NCI-H345 treated with DMSO at 0.1 percent for 48 hours (cell line): Measurements from ENCODE around the gene HNRNPM.

Experiments used
- DNase-seq: peaks from one replicate; lab custom pipeline; 2025; ENCODE audit not compliant: unreplicated experiment; lab: John Stamatoyannopoulos, UW

The HNRNPM gene

DNA sequence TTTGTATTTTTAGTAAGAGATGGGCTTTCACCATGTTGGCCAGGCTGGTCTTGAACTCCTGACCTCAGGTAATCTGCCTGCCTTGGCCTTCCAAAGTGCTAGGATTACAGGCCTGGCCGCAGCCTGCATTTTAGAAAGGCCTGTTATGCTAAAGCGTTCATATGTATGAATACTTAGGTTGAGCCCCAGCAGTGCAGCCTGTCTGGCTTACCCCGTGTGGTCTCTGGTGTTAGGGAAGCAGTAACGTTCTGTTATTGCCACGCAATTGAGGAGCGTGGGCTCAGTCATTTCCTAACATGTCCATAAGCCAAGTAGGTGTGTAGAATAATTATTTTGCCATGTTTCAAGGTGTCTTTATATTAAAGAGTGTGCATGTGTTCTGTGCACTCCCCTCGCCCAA, 14.3 kb downstream of the HNRNPM start:
- no peak for DNase-seq

DNA sequence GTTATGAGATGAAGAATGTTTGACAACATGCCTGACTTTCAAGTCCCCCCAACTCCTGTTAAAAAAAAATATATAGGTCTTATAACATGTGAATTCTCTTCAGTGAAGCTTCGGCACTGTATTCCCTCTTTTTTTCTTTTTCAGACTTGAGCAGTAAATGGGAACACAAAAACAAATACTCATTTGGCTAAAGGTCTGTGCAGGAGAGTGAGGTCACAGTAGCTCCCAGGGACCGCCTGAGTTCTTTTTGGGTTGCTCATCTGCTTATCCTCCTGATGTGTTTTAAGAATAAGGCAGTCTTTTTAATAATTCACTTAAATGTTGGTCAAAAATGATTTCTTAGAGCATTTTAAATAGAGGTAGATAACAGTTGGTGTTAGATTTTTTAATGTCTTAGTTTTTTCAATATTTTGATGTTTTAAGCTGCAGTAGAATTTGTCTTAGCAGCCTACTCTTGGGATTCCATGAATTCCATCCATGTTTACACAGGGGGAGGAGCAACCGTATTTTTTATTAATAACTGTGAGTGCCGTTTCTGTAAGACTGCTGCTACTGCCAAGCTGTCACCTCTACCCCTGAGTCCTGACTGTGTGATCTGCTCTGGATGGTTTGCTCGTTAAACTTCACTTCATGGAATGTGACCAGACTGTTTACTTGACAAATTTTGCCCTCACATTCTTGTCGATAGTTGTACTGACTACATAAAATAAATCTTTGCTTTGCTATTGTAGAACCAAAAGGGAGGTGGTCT, 14.9 kb downstream of the HNRNPM start:
- no peak for DNase-seq

DNA sequence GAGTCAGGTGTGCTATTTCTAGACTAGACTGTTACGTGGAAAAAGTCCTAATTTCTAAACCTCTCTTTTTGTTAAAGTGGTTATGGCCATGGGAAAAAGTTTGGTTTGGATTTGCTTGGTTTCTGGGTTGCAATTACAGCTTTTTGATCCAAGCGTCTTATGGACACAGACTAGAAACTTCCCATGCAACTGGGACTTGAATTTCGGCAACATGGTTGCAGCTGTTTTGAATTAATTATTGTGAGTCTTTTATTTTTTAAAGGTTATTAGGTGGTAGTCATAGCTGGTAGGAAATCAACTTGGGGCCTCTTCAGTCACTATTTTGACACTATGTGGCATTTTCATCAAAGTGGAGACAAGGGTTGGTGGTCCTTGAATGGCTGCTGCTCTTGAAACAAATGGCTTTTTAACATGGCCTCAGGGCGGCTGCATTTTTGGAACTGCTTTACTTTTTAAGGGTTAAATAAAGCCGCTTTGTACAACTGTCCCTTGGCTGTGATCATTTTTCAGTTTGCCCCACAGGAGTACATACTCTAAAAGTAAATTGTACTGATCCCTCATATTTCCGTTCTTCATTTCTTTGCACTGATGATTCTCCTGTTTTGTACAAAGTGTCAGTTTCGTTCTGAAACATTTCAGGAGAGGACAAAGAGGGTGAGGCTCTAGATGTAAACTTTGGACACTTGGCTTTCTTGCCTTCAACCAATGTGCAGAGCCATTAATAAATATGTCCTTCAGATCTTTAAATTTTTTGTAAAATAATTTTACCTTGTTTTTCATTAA, 15.9 kb downstream of the HNRNPM start:
- DNase-seq: no peak

DNA sequence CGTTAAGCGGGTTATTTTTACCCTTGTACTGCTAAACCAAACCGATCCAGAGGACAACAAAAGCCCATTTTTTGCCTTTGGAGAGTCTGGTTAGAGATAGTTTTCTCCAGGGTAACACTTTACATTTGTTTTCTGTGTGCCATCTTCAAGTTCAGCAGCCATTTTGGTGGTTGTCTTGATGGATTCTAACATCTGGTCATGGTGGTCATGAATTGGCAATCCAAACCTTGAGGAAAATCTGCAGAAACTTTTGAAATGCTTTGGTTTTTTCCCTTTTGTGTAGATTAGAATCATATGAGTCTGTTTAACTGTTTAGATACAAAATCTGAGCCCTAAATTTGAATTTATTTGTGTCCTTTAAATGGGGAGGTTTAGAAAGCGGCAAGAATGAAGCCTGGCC, 16.6 kb downstream of the HNRNPM start:
- no peak for DNase-seq

DNA sequence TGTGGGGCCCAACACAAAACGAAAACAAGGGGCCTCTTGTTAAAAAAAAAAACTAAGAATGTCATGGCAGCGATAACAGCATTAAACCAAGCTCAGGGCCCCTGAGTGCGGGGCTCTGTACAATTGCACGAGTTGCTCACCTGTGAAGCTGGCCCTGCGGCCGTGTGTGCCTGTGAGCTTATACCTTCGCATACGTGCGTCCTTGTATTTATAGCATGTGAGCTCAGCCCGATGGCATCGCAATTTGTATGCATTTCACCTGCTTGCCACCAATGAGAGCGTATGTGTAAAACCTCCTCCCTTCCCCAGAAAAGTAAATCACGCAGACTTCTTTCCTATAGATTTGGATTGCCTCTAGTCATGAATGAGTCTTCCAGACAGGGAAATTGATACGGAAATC, 17.1 kb downstream of the HNRNPM start:
- no peak for DNase-seq

DNA sequence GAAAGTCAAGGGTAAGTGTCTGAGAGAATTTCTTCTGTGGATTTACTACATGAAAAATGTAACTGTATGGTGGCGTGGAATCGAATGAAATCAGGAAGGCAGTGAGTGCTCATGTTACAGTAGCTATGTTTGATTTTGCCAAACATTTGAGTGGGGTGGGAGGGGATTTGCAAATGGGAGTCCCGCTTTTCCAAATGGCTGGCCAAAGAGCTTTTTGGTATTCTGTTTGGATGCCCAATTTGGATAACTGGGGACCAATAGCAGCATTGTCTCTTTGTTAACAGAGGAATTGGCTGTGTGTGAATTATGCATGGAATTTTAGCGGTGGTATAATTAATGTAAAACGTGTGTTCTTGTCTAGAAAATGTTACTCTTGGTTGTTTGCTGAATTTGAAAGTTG, 17.8 kb downstream of the HNRNPM start:
- no peak for DNase-seq

DNA sequence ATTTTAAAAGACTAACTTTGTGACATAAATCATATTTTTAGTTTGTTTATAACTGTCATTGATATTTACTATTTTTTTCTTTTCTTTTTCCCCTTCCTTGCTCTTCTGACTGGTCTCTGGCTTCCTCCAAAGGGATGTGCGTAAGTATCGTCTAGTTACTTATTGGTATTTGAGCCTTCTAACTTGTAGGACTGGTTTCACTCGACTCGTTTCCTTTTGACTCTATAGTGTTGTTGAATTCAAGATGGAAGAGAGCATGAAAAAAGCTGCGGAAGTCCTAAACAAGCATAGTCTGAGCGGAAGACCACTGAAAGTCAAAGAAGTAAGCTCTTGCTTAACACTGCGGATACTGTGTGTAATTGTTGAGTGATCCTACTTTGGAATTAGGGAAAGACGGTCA, 18.6 kb downstream of the HNRNPM start:
- DNase-seq: no peak

DNA sequence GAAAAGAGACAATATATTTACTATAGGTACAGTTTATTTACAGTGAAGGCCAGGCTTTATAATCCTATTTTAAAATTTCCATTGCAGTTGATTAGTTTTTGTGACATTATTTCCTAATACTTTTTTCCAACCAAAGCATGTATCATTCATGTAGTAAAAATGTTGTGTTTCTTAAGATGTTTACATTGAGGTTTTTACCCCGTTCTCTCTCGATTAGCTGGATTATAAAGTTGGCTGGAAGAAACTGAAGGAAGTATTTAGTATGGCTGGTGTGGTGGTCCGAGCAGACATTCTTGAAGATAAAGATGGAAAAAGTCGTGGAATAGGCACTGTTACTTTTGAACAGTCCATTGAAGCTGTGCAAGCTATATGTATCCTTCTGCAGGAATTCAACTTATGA, 21.2 kb downstream of the HNRNPM start:
- no peak for DNase-seq

DNA sequence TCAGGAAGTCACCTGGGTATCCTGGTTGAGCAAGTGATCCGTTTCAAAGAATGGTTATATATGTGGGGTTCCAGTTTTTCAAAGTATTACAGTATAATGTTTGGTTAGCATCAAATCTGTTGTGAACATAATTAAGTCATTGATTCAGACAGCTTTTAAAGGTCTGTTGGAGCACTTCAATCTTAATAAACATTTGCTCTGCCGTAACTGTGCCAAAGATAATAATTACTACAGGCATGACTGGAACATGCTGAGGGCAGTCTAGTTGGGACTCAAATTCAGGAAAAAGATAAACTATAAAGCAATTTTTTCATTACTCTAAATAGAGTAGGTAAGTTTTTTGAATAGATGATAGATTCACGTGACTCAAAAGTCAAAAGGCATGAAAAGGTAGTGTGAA, 23.3 kb downstream of the HNRNPM start:
- DNase-seq: no peak

DNA sequence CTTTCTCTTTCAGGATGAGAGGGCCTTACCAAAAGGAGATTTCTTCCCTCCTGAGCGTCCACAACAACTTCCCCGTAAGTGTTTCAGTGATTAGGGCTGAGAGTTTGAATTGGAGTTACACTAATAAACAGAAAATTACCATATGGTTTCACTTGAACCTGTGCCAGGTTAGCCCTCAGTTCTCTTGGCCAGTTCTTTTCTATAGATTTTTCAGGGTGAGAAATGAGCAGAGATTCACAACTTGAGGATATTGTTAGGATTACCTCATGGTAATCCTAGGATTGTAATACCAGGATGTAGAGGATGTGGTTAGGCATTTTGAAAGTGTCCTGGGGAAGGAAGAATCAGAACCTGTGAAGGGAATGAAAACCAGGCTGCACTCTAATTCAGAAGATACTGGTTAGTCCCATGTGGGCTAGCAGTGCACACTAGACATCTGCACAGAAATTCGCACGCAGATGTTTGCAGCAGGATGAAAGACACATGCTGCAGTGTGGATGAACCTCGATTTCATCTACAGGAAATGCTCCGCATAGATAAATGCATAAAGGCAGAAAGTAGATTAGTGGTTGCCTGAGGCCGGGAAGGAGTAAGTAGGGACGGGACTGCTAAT, 24.1 kb downstream of the HNRNPM start:
- no peak for DNase-seq

DNA sequence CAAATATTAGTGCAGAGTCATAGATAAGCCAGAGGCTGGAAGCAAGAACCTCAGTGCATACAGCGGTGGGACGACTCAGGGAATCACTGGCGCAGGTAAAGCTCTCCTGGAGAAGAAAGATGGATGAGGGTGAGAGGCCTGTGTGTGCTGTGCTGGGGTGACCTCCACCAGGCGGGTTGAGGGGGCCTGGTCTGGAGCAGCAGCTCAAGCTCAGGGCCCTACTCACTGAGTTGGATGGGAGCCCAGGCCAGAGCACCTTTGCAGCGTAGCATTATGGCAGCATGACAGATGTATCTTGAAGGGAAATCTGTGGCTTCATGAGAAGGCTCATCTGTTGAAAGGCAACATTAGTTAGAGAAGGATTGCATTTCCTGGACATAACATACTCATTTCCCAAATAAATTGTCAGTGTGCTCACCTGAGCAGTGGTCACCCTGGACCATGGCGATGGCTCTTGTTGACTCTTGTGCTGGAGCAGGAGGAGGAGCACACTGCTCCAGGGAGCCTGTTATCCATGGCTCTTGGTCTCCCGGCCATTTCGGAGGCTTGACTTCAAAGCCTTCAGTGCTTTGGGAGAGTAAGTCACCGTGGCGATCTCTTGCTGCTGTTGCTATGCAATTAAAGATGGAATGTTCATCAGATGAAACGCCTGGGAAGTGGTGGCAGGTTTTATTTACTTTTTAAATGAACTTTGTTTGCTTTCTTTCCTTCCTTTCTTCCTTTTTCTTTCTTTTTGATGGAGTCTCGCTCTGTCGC, 25.0 kb downstream of the HNRNPM start:
- no peak for DNase-seq

DNA sequence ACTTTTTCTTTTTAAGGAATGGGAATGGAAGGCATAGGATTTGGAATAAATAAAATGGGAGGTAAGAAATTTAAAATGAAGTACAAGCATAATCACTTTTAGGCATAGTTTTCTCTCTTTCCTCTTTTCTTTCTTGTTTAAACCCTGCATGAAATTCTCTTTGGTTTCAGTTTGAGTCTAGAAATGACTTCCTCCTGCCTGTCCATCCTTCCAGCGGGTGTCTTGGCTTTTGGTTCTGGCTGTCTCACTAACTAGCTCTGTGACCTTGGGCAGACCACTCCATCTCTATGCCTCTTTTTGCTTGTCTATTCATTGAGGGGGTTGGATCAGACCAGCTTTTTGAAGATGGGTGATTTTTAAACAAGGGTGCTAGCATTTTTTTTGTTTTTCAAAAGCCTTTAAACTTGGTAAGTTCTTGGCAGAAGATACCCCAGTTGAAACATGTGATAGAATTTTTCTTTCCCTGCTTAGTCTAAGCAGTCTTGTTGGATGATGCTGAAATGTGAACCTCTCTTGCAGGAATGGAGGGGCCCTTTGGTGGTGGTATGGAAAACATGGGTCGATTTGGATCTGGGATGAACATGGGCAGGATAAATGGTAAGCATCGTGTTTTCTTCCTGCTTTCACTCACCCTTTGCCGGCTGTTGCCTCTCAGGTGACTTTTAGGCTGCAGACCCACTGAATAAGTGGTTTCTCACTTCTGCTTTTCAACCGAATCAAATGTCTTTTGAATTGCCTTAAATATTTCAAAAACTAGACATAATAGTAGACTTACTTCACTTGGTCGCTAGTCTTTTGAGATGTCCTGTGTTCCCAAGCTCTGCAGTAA, 29.1 kb downstream of the HNRNPM start:
- no peak for DNase-seq

DNA sequence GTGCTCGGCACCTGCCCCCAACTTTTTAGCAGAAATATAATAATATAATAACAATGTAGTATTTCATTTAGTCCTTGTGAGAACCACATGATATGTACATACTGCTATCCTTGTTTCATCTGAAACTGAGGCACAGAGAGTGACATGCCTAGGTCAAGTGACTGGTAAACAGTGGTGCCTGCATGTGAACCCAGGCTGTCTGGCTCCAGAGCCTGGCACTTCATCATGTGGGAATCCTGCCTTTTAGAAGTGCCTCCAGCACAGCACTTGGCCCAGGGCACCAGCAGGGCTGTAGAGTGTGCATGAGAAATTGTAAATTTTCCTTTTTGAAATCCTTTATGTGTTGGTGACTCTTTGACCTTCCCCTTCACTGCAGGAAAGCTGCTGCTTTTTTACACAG, 30.2 kb downstream of the HNRNPM start:
- DNase-seq: no peak

DNA sequence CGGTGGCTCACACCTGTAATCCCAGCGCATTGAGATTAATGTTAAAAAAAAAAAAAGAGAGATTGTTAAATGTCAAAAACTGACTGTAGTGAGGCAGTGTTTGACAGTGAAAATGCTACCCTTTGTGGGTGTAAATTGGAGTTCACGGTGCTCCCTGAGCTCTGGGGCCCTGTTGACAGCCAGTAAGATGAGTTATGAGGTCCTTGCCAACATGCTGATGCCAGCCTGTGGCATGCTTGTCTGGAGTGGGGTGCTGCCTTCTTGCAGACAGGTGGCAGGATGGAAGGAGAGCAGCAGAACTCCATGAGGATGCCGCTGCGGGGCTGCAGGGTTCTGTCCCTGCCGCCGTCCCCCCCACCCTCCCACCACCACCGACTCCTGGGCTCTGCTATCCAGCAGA, 31.7 kb downstream of the HNRNPM start:
- DNase-seq: no peak

DNA sequence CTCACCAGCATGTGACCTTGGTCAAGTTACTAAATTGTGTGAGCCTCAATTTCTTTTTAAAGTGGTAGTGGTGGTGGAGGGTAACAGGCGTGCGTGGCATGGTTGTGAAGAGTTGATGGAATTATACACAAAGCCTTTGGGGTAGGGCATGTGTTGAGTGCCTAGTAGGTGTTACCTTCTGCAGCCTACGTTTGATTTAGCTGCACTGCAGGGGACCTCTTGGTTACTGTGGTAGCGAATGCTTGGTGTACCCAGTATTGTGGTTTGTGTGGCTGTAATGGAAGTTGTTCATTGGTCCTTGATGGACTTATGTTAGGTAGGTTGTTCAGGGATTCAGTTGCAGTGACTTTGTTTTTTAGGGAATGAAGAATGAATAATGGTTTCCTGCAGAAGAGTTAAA, 33.1 kb downstream of the HNRNPM start:
- no peak for DNase-seq

DNA sequence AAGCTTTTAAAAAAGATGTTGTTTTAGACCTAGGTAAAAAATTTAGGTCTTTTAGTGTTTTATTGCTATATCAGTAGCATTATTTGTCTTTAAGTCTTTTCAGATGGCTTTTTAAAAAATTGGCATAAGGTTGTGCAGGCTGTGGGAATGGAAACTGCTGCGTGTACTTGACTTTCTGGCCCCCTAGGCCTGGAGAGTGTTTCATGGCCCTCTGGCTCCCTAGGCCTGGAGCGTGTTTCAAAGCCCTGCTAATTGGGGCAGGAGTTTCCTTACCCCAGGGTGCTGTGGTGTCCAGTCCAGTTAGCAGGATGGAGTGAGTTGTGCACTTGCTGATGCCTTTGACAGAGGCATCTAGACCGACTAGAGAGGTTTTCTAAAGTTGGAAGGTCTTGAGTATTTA, 33.8 kb downstream of the HNRNPM start:
- no peak for DNase-seq

DNA sequence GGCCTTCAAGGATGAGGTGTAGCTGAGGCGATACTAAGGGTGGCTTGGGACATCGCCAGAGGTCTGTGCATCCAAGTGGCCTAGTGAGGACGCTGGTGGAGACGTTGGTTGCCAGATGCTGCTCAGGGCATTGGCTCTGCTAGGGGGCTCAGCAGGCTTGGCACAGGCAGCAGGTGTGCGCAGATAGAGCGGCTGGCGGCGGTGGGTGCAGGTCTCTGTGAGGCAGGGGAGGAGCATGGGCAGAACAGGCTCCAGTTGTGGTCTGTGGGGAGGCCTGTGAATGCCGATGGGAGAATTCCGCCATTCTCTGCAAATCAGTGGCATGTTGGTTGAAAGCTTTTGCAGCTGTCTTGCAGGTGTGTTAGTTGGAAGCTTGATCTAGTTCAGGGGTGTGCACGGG, 36.4 kb downstream of the HNRNPM start:
- no peak for DNase-seq

DNA sequence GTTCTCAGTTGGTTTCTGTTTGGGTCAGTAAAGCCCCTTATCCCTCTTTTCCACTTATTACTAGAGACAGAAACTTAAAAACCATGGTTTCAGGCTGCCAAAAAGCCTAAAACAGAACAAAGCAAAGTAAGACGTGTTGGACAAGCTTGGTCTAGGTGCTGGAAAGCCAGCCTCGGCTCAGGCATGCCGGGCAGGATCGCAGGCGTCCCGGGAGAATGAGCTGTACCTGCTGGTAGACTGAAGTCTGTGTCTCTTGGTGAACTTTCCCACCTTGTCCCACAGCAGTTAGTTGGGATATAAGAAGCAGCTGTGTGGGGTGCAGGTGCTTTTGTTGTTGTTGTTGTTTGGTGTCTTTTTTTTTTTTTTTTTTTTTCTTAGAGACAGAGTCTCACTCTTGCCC, 36.8 kb downstream of the HNRNPM start:
- no peak for DNase-seq

DNA sequence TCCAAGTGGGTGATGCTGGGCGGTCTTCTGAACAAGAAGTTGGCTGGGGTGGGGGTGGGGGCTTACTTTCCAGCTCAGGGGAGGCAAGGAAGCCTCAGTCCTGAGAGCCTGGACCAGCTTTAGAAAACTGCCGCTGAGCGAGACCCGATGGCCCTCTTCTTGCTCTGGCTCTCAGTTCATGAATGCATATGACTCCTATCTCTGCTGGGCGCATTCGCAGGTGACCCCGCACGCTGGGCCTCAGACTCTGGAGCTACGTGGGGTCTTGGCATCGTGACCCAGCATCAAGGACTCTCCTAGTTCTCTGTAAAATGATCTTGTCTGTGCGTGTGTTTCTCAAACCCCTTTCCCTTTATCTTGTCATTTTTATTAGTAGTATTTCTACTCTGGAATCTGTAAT, 37.9 kb downstream of the HNRNPM start:
- no peak for DNase-seq

DNA sequence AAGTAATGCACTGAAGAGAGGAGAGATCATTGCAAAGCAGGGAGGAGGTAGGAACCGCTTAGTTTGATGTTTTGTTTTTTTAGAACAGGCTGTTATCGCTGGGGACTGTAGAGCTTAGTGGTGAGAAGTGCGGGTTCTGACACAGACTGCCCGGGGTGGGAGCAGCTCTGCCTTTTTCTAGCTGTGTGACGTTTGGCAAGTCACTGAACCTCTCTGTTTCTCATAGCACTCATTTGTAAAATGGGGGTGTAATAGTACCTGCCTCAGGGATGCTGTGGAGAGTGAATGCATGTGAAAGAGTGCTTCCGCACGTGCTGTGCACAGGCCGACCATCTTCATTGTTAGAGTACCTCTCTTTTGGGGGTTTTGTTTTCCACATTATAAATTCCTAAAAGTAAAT, 38.4 kb downstream of the HNRNPM start:
- DNase-seq: no peak
